PFSK-1 (cell line): Measurements from ENCODE around the gene MAGEA8.

Experiments used
- POLR2AphosphoS5 ChIP-seq: IDR thresholded peaks from 2 replicates; pipeline ENCODE4 v1.6.1; 2012; ENCODE audit warnings: low read depth, mild to moderate bottlenecking, control low read depth, low read length, moderate library complexity
- SIN3A ChIP-seq: IDR thresholded peaks from 2 replicates; pipeline ENCODE4 v1.6.1; 2012; ENCODE audit warnings: mild to moderate bottlenecking, low read length, moderate library complexity, borderline replicate concordance; ENCODE audit not compliant: insufficient read depth
- TAF1 ChIP-seq: IDR thresholded peaks from 2 replicates; pipeline ENCODE4 v1.6.1; 2012; ENCODE audit warnings: low read length, control low read depth, borderline replicate concordance; ENCODE audit not compliant: insufficient read depth
- TF ChIP-seq, protein P1 (sequence below), 2 experiments: IDR thresholded peaks; 2 replicates each; pipeline versions ENCODE4 v1.6.1 to v1.8.0; 2011 to 2012; ENCODE audit warnings: low read depth in 2 of 2, low read length in 2 of 2, control low read depth in 1 of 2, inconsistent platforms in 1 of 2, mild to moderate bottlenecking in 1 of 2, moderate library complexity in 1 of 2; ENCODE audit not compliant: insufficient read depth in 1 of 2

DNA sequence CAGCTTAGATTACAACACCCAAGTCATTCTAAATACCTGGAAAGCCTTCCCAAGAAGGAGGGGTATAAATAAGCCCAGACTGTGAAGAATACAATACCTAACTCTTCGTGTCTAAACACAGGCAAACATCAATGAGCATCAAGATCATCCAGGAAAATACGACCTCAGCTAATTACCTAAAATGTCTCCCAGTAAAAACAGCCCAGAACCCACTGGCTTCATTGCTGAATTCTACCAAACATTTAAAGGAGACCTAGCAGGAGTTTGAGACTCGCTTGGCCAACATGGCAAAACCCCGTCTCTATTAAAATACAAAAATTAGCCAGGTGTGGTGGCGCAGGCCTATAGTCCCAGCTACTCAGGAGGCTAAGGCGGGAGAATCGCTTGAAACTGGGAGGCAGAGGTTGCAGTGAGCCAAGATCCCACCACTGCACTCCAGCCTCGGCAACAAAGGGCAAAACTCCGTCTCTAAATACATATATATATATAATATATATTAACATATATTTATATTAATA is 29.3 kb downstream of the MAGEA8 start:
- TF ChIP-seq POLR2AphosphoS5, result no peak
- TF ChIP-seq SIN3A, result no peak
- TF ChIP-seq, protein P1, sequence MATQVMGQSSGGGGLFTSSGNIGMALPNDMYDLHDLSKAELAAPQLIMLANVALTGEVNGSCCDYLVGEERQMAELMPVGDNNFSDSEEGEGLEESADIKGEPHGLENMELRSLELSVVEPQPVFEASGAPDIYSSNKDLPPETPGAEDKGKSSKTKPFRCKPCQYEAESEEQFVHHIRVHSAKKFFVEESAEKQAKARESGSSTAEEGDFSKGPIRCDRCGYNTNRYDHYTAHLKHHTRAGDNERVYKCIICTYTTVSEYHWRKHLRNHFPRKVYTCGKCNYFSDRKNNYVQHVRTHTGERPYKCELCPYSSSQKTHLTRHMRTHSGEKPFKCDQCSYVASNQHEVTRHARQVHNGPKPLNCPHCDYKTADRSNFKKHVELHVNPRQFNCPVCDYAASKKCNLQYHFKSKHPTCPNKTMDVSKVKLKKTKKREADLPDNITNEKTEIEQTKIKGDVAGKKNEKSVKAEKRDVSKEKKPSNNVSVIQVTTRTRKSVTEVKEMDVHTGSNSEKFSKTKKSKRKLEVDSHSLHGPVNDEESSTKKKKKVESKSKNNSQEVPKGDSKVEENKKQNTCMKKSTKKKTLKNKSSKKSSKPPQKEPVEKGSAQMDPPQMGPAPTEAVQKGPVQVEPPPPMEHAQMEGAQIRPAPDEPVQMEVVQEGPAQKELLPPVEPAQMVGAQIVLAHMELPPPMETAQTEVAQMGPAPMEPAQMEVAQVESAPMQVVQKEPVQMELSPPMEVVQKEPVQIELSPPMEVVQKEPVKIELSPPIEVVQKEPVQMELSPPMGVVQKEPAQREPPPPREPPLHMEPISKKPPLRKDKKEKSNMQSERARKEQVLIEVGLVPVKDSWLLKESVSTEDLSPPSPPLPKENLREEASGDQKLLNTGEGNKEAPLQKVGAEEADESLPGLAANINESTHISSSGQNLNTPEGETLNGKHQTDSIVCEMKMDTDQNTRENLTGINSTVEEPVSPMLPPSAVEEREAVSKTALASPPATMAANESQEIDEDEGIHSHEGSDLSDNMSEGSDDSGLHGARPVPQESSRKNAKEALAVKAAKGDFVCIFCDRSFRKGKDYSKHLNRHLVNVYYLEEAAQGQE (IDR thresholded peaks at IDR 0.05; ENCODE audit: insufficient read depth in 1 of 2, low read depth in 2 of 2, low read length in 2 of 2), result no peak
- no peak for TF ChIP-seq TAF1
